GM18508 (cell line): Measurements from ENCODE around the gene CYSRT1.

Experiments used
- ATAC-seq: cut with Tn5 transposase; IDR thresholded peaks from one replicate; pipeline ENCODE4 v1.9.1; 2021; ENCODE audit warnings: moderate number of reproducible peaks; ENCODE audit not compliant: insufficient read depth, unreplicated experiment

Gene CYSRT1

GRCh38 chr9:137222190-137223077 is 2.5 kb upstream of the CYSRT1 start, which contains the start of gene RNF208:
Gene RNF208, minus strand, starts transcription at chr9:137222240. Its CDS starts 1,028 bp downstream, at chr9:137221212.
- no peak for ATAC-seq

GRCh38 chr9:137223078-137223970 is 1.6 kb upstream of the CYSRT1 start:
- peak; percentile 42 for ATAC-seq

- ATAC-seq, result no peak
Observed at GRCh38 chr9:137225699-137226331, 841 bp downstream of the CYSRT1 start.

GRCh38 chr9:137226338-137227053 is 1.5 kb downstream of the CYSRT1 start:
- no peak for ATAC-seq

- no peak for ATAC-seq
Observed at GRCh38 chr9:137227054-137227852, 2.3 kb downstream of the CYSRT1 start, which contains the start of gene RNF224. Gene RNF224, plus strand, starts transcription at chr9:137227502. Its CDS starts 834 bp downstream, at chr9:137228336.

GRCh38 chr9:137227853-137228505 is 3.0 kb downstream of the CYSRT1 start:
- no peak for ATAC-seq

- no peak for ATAC-seq
Observed at GRCh38 chr9:137228506-137228967, 3.6 kb downstream of the CYSRT1 start.

- no peak for ATAC-seq
Observed at GRCh38 chr9:137228968-137229896, 4.3 kb downstream of the CYSRT1 start.

- ATAC-seq, result no peak
Observed at GRCh38 chr9:137229903-137230704, 5.1 kb downstream of the CYSRT1 start.

GRCh38 chr9:137230705-137231371 is 5.9 kb downstream of the CYSRT1 start, which contains the start of gene SLC34A3:
Gene SLC34A3, plus strand, starts transcription at chr9:137230901. Its CDS starts 802 bp downstream, at chr9:137231703.
- ATAC-seq, result no peak

- ATAC-seq, result no peak
Observed at GRCh38 chr9:137231372-137232039, 6.5 kb downstream of the CYSRT1 start.

GRCh38 chr9:137232101-137232500 is 7.1 kb downstream of the CYSRT1 start:
- ATAC-seq, result no peak

GRCh38 chr9:137232510-137232909 is 7.5 kb downstream of the CYSRT1 start:
- no peak for ATAC-seq

- no peak for ATAC-seq
Observed at GRCh38 chr9:137233143-137233980, 8.4 kb downstream of the CYSRT1 start.
